Left lung (tissue), 10 donors: ENCODE data around the gene DCDC1. TPM values are rescaled to one million over a fixed set of nuclear protein-coding genes. Genes with fewer than 3 reads are reported as not detected.

Source experiments
- ATAC-seq: fragments of 200-7000 bp; cut with Tn5 transposase; one replicate; pipeline ENCODE4 v1.9.1; 2020; ENCODE audit warnings: moderate library complexity
- DNase-seq, 4 donors: peaks; one replicate each; pipeline ENCODE4 v3.0.0-alpha.2; 2013 to 2020
- H3K27ac ChIP-seq, 2 donors: fragments of 200-600 bp; sonication (generic) in 1 of 2; one replicate each; pipeline versions ENCODE4 v1.5.0 to v1.8.0; 2020 to 2021
- H3K27me3 ChIP-seq, 2 donors: fragments of 200-600 bp; sonication (generic) in 1 of 2; one replicate each; pipeline versions ENCODE4 v1.5.0 to v1.8.0; 2020 to 2021
- H3K36me3 ChIP-seq, 2 donors: fragments of 200-600 bp; sonication (generic) in 1 of 2; one replicate each; pipeline versions ENCODE4 v1.5.0 to v1.8.0; 2020 to 2021
- H3K4me1 ChIP-seq, 2 donors: fragments of 200-600 bp; one replicate each; pipeline ENCODE4 v1.8.0; 2021
- H3K4me3 ChIP-seq, 2 donors: fragments of 200-600 bp; sonication (generic) in 1 of 2; one replicate each; pipeline versions ENCODE4 v1.5.0 to v1.8.0; 2020 to 2021; ENCODE audit warnings: mild to moderate bottlenecking in 1 of 2
- H3K9me3 ChIP-seq, 2 donors: fragments of 200-600 bp; sonication (generic) in 1 of 2; one replicate each; pipeline versions ENCODE4 v1.5.0 to v1.8.0; 2020 to 2021
- CTCF ChIP-seq, 2 donors: fragments of 200-600 bp; sonication (generic) in 1 of 2; IDR thresholded peaks; one replicate each; pipeline versions ENCODE4 v1.5.0 to v1.8.0; 2021; ENCODE audit warnings: antibody characterized with exemption in 2 of 2
- intact Hi-C, 2 donors: fragments of 100-400 bp; cut with DNase I; formaldehyde crosslinking; loops; one replicate each; pipeline versions ENCODE4 v1.11.2 to v1.14.2; 2022
- polyA plus RNA-seq, 6 donors: library from polyadenylated mRNA; unstranded; fragments of 120-200 nt; gene quantifications; one replicate each; pipeline ENCODE4 v1.2.1, GENCODE V29; 2013; ENCODE audit not compliant: insufficient read length in 6 of 6
- total RNA-seq, 2 donors: library from RNA; stranded (reverse); fragmentation: NEBNext Ultra II Directional; extraction: Animal tissue kit (Norgen Biotek cat#: 25700); gene quantifications; one replicate each; pipeline ENCODE4 v1.2.1, GENCODE V29; 2021
- donor health status: DM: no; HTN: yes; CAD: no.
- donor health status: DM: no; HTN: no; CAD: no.

The DCDC1 gene
- total and polyA plus RNA-seq, 8 donors = 0.09 to 3.3 (median 2.0) TPM

GRCh38 chr11:30816959-30817880, 552.3 kb downstream of the DCDC1 start:
- no peak for TF ChIP-seq CTCF (IDR thresholded peaks at IDR 0.05)
- ATAC-seq (no peak), DNase-seq (no peak)
- H3K9me3 ChIP-seq = no peaks in the 10 kb centered on the region
- H3K27ac ChIP-seq = no peak overlapping the region
- no peaks in the 10 kb centered on the region for H3K36me3 ChIP-seq
- no peak overlapping the region for H3K4me3 ChIP-seq
- intact Hi-C loops = no loop called here
- H3K4me1 ChIP-seq = no peaks in the 10 kb centered on the region
- H3K27me3 ChIP-seq = no peaks in the 10 kb centered on the region

- DNase-seq (no peak), ATAC-seq (no peak)
- no peaks in the 10 kb centered on the region for H3K4me1 ChIP-seq
- no peaks in the 10 kb centered on the region for H3K27me3 ChIP-seq
- no peaks in the 10 kb centered on the region for H3K36me3 ChIP-seq
- intact Hi-C loops = no loop called here
- no peak for TF ChIP-seq CTCF (IDR thresholded peaks at IDR 0.05)
- H3K9me3 ChIP-seq = no peaks in the 10 kb centered on the region
- no peak overlapping the region for H3K27ac ChIP-seq
- no peak overlapping the region for H3K4me3 ChIP-seq
These were observed 553.9 kb downstream of the DCDC1 start for GRCh38 chr11:30815619-30816018.

- Histone ChIP-seq H3K36me3 (no peaks in the 10 kb centered on the region), H3K4me3 (no peak overlapping the region), H3K27me3 (no peaks in the 10 kb centered on the region), H3K9me3 (no peaks in the 10 kb centered on the region), H3K27ac (no peak overlapping the region), H3K4me1 (no peaks in the 10 kb centered on the region)
- intact Hi-C loops = no loop called here
- TF ChIP-seq CTCF (IDR thresholded peaks at IDR 0.05) = no peak
- ATAC-seq (no peak), DNase-seq (no peak)
These were observed 554.8 kb downstream of the DCDC1 start for GRCh38 chr11:30814737-30815136.

Other genes starting within 250 kb of the DCDC1 start
- 10 to 100 TPM; 10.8 to 12.5 TPM for gene DNAJC24, start 121 bp upstream of the DCDC1 start, total RNA-seq
- 10 to 100 TPM; 27.2 to 30.3 (median 28.0) TPM for gene DNAJC24, start 121 bp upstream of the DCDC1 start, polyA plus RNA-seq
- gene IMMP1L, start 139.9 kb upstream of the DCDC1 start, total RNA-seq = 10 to 100 TPM; 15.8 to 23.6 TPM
- gene IMMP1L, start 139.9 kb upstream of the DCDC1 start, polyA plus RNA-seq = 10 to 100 TPM; 40.0 to 51.3 (median 48.2) TPM
- 10 to 100 TPM; 15.5 to 17.2 TPM for gene ELP4, start 140.0 kb upstream of the DCDC1 start, total RNA-seq
- 10 to 100 TPM; 19.9 to 26.0 (median 22.9) TPM for gene ELP4, start 140.0 kb upstream of the DCDC1 start, polyA plus RNA-seq